PFSK-1 (cell line): Measurements from ENCODE around the gene GPX2.

Experiments
- POLR2AphosphoS5 ChIP-seq: IDR thresholded peaks from 2 replicates; pipeline ENCODE4 v1.6.1; 2012; ENCODE audit warnings: low read depth, mild to moderate bottlenecking, control low read depth, low read length, moderate library complexity
- REST ChIP-seq, 2 experiments: IDR thresholded peaks; 2 replicates each; pipeline versions ENCODE4 v1.6.1 to v1.8.0; 2011 to 2012; ENCODE audit warnings: low read depth in 2 of 2, low read length in 2 of 2, control low read depth in 1 of 2, inconsistent platforms in 1 of 2, mild to moderate bottlenecking in 1 of 2, moderate library complexity in 1 of 2; ENCODE audit not compliant: insufficient read depth in 1 of 2

DNA sequence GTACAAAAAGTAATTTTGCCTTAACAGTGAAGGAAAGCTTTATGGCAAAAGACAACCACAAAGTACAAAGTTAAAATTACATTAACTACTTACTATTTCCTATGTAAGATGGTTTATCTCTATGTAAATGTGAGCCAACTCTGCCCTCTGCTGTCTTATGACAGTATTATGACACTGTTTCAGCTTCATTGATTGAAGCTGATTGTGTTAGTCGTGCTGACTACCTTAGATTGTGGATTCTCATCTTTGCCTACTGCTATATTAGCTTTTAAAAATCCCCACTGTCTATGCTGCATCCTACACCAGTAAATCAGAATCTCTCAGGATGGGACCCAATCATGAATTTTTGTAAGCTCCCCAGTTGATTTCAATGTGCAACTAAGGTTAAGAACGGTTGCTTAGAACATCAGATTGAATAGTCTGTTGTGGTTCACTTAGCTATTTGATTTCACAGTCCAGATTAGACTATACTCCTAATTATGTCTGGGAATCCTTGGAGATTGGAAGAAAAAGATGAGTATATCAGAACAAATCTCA, 50.6 kb downstream of the GPX2 start:
- TF ChIP-seq POLR2AphosphoS5 (no peak), REST (IDR thresholded peaks at IDR 0.05; ENCODE audit: insufficient read depth in 1 of 2, low read depth in 2 of 2, low read length in 2 of 2) (no peak)
